Dermis blood vessel endothelial cell (primary cell): ENCODE results near the gene TMEM141. TPM values are rescaled to one million over a fixed set of nuclear protein-coding genes. Genes with fewer than 3 reads are reported as not detected.
"Not testable (repeated sequence)": the region's sequence is repeated elsewhere in the genome, so short reads cannot be mapped to it uniquely, and the experiment has no call there.

ENCODE experiments used
- DNase-seq: peaks from one replicate; pipeline ENCODE4 v3.0.0; 2010
- total RNA-seq: library from RNA; depleted of rRNA; stranded (reverse); fragments of >200 nt; gene quantifications from 2 replicates; pipeline ENCODE4 v1.2.3, GENCODE V29; 2014

The TMEM141 gene
- total RNA-seq, 1 donor from 2014 or later = 98.5 TPM

DNA sequence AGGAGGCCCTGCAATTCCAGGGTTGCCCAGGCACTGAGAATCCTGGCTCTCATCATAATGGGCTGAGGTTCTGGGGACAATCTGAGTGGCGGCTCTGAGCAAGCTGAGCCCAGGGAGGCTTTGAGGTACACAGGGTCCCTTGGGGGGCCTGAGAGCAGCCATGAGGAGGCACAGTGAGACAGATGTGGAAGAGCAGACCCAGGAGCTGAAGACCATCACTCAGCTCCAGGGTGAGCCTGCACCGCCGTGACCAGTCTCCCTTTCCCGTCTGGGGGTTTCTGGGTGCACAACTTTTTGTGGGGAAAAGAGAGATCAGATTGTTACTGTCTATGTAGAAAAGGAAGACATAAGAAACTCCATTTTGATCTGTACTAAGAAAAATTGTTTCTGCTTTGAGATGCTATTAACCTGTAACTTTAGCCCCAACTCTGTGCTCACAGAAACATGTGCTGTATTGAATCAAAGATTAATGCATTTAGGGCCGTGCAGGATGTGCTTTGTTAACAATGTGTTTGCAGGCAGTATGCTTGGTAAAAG, 5.2 kb downstream of the TMEM141 start, which contains the start of gene CCDC183:
Gene CCDC183 (plus strand): TSS at position 101 of the 537 bp plus-strand sequence. CDS start 60 bp downstream, at position 161.
- DNase-seq = no peak

GRCh38 chr9:136796775-136797347, 5.7 kb downstream of the TMEM141 start:
- DNase-seq = not testable (repeated sequence)

DNA sequence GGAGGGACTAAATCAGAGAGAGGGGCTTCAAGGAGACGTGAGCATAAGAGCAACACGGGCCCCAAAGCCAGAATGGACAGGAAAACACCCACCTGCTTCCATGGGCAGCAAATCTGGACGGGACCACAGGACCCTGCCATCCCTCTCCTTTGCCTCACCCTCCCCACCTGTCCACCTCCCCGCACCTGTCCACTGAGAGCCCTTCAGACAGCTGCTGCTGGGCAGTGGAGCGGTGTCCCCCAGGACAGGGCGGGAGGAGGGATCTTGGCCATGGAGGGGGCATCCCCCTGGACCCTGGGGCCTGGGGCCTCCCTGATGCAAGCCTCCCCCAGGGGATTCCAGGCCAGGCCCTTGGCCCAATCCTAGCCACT, 7.5 kb downstream of the TMEM141 start:
- no peak for DNase-seq

GRCh38 chr9:136799079-136799853, 8.1 kb downstream of the TMEM141 start:
- no peak for DNase-seq

DNA sequence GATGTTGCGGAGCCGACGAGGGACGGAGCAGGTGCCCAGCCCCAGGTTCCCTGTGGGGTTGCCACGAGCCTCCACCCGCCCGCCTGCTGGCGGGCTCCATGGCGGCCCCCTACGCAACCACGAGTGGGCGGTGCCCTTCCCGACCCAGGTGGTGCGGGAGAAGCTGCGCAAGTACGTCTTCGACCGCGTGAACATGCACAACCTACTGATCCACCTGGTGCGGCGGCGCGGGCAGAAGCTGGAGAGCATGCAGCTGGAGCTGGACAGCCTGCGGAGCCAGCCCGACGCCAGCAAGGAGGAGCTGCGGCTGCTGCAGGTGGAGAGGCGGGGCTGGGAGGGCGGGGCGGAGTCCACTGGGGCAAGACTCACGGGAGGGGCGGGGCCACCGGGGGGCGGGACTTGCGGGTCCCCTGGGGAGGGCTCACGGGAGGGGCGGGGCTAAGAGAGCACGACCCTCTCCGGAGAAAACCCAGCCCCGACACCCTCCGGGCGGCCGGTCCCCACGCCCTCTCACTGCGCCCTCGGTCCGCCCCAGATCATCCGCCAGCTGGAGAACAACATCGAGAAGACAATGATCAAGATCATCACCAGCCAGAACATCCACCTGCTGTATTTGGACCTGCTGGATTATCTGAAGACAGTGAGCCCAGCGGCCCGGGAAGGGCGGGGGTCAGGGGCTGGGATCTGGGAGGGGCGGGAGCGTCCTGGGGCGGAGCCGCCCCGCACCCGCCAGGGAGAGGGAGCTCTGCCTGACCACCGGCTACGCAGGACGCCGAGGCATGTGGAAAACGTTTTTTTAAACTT, 8.9 kb downstream of the TMEM141 start:
- DNase-seq = peak; percentile 58

- no peak for DNase-seq
Measured at GRCh38 chr9:136802321-136802720, 11.2 kb downstream of the TMEM141 start.

- DNase-seq = not testable (repeated sequence)
Measured at GRCh38 chr9:136803009-136803550, 11.9 kb downstream of the TMEM141 start.

- DNase-seq = no peak
Measured at GRCh38 chr9:136803551-136804508, 12.7 kb downstream of the TMEM141 start.

- DNase-seq = no peak
Measured at GRCh38 chr9:136804509-136805206, 13.5 kb downstream of the TMEM141 start.

DNA sequence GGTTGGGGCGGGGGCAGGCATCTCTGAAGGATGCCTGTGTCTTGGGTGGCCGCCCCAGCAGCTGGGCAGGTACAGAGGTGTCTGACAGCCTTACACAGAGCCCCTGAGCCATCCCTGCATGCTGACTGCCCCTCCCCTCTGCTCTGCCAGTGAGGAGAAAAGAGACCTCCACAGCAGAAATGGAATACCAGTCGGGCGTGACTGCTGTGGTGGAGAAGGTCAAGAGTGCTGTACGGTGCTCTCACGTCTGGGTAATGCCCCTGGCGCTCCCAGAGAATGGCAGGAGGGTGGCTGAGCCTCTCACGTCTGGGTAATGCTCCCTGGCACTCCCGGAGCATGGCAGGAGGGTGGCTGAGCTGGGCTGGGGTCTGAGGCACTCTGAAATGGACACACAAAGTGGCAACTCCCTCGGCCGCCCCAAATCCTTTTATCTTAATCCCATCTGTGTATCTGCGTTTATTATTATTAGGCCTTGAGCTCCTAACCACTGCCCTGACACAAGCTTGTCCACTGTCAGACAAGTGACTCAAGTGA, 14.1 kb downstream of the TMEM141 start:
- no peak for DNase-seq

- no peak for DNase-seq
Measured at GRCh38 chr9:136806067-136806466, 14.9 kb downstream of the TMEM141 start.

DNA sequence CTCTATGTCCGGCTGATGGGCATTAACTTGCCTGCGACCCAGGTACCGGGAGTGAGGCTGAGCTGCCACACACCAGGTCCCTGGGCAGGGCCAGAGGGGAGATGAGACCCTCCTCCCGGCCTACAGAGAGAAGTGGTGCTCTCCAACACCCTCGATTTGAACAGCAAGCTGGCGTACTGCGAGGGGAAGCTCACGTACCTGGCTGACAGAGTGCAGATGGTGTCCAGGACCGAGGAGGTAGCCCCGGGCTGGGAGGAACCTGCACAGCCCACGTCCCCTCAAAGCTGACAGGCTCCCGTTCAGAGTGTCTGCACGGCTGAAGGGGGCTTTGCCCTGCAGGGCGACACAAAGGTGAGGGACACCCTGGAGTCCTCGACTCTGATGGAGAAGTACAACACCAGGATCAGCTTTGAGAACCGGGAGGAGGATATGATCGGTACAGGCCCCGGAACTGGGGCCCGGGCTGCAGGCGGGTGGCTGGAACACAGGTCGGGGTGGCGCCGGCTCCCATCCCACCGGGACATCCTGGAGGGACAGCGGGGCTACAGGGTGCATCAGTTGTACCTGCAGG, 15.6 kb downstream of the TMEM141 start:
- no peak for DNase-seq

DNA sequence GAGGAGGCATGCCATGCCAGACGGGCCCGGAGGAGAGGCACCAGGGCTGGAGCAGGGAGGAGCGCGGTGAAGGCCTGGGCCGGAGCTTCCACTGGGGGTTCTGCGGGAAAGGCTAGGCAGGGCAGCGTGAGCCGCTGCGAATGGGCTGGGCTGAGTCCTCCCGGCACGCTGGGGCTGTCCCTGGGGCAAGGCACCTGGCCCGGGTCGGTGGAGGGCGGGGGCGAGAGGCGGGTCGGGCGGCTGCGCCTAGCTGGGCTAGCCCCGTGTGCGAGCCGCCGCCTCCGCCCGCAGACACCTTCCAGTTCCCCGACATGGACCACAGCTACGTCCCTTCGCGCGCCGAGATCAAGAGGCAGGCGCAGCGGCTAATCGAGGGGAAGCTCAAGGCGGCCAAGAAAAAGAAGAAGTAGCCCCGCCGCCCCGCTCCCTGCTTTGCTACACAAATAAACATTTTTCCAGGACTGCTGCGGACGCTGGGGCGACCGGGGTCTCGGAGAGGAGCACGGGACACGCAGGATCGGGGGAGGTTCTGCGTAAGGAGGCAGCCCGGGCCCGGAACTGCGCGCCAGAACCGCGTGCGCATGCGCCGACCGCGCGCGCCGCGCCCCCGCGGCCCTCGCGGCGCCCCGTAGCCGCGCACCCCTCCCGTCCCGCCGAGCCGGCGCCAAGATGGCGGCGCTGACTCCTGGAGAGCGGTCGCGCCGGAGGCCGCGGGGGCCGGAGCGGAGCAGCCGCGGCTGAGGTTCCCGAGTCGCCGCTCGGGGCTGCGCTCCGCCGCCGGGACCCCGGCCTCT, 16.3 kb downstream of the TMEM141 start, which contains the start of gene RABL6:
Gene RABL6 (plus strand): TSS at position 668 of the 794 bp plus-strand sequence. CDS start 249 bp downstream, outside the sequence.
- peak; percentile 82 for DNase-seq

- DNase-seq = peak; percentile 35
Measured at GRCh38 chr9:136808075-136808805, 17.1 kb downstream of the TMEM141 start.

GRCh38 chr9:136808806-136809158, 17.6 kb downstream of the TMEM141 start:
- DNase-seq = peak; percentile 49

DNA sequence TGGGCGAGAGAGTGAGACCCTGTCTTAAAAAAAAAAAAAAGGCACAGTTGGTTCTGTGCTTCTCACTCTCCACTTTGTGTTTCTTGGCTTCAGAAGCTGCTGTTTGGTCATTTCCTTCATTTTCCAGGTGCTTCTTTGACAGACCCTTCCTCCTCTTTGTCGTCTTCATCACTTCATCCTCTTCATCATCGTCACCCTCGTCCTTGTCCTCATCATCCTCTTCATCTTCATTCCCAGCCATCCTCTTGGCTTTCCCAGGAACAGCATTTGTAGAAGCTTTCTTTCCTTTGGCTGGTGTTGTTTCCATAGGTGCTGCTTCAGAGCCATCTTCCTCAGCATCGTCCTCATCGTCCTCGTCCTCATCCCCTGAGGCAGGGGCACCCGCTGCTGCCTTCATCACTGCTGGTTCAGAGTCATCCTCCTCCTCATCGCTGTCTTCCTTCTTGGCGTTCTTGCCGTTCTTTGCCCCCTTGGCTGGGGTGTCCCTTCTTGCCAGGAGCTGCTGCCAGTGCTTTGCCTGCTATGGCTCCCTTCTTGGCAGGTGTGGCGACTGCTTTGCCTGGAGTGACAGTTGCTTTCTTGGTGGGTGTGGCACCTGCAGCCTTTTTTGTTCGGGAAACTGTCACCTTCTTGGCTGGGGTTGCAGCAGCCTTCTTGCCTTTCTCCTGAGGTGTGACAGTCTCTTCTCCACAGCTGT, 23.7 kb downstream of the TMEM141 start:
- DNase-seq = no peak

GRCh38 chr9:136815422-136815782, 24.3 kb downstream of the TMEM141 start:
- DNase-seq = no peak
